HG03095 (cell line): ENCODE data around the gene ETV3.
"Not testable (repeated sequence)": the region's sequence is repeated elsewhere in the genome, so short reads cannot be mapped to it uniquely, and the experiment has no call there.

ENCODE experiments used
- ATAC-seq: cut with Tn5 transposase; IDR thresholded peaks from one replicate; pipeline ENCODE4 v1.9.1; 2021; ENCODE audit warnings: moderate library complexity; ENCODE audit not compliant: unreplicated experiment

ETV3 gene

GRCh38 chr1:157113631-157114030 is 24.6 kb downstream of the ETV3 start:
- ATAC-seq = no peak

GRCh38 chr1:157113106-157113505 is 25.1 kb downstream of the ETV3 start:
- ATAC-seq = no peak

GRCh38 chr1:157112186-157112867 is 25.9 kb downstream of the ETV3 start:
- ATAC-seq = no peak

- no peak for ATAC-seq
Measured at GRCh38 chr1:157111396-157112165, 26.6 kb downstream of the ETV3 start.

GRCh38 chr1:157110686-157111085 is 27.5 kb downstream of the ETV3 start:
- ATAC-seq = no peak

GRCh38 chr1:157110003-157110402 is 28.2 kb downstream of the ETV3 start:
- ATAC-seq = no peak

- no peak for ATAC-seq
Measured at GRCh38 chr1:157108448-157108847, 29.7 kb downstream of the ETV3 start.

- ATAC-seq = no peak
Measured at GRCh38 chr1:157107702-157108101, 30.5 kb downstream of the ETV3 start.

- ATAC-seq = no peak
Measured at GRCh38 chr1:157106813-157107189, 31.4 kb downstream of the ETV3 start.

- ATAC-seq = peak; percentile 76
Measured at GRCh38 chr1:157105988-157106812, 32.0 kb downstream of the ETV3 start.

- no peak for ATAC-seq
Measured at GRCh38 chr1:157105298-157105987, 32.8 kb downstream of the ETV3 start.

GRCh38 chr1:157104598-157105293 is 33.4 kb downstream of the ETV3 start:
- ATAC-seq = no peak

- ATAC-seq = no peak
Measured at GRCh38 chr1:157103268-157103667, 34.9 kb downstream of the ETV3 start.

GRCh38 chr1:157101149-157101548 is 37.0 kb downstream of the ETV3 start:
- ATAC-seq = no peak

- no peak for ATAC-seq
Measured at GRCh38 chr1:157099633-157100009, 38.6 kb downstream of the ETV3 start, which contains the start of gene ETV3L. TSS of gene ETV3L (minus strand) at chr1:157099808. CDS start at chr1:157099523, 285 bp downstream.

- ATAC-seq = not testable (repeated sequence)
Measured at GRCh38 chr1:157098987-157099632, 39.1 kb downstream of the ETV3 start.

GRCh38 chr1:157098519-157098918 is 39.7 kb downstream of the ETV3 start:
- ATAC-seq = no peak

- no peak for ATAC-seq
Measured at GRCh38 chr1:157097692-157098091, 40.5 kb downstream of the ETV3 start.

GRCh38 chr1:157096881-157097280 is 41.3 kb downstream of the ETV3 start:
- ATAC-seq = no peak

GRCh38 chr1:157095551-157095950 is 42.6 kb downstream of the ETV3 start:
- no peak for ATAC-seq
